Thyroid gland (tissue), 4 donors: ENCODE measurements around the gene MGME1. TPM values are rescaled to one million over a fixed set of nuclear protein-coding genes. Genes with fewer than 3 reads are reported as not detected.

Experiments used
- DNase-seq, 2 donors: peaks; one replicate each; pipeline ENCODE4 v3.0.0-alpha.2; 2019
- H3K27ac ChIP-seq, 3 donors: fragments of 200-600 bp; sonication (generic); 1 replicate in 2 of 3; 2 replicates in 1 of 3; pipeline ENCODE4 v1.5.1; 2016 to 2019; ENCODE audit warnings: mild to moderate bottlenecking in 1 of 3, moderate library complexity in 1 of 3
- H3K27me3 ChIP-seq: fragments of 200-600 bp; sonication (generic); one replicate; pipeline ENCODE4 v1.5.1; 2019
- H3K36me3 ChIP-seq, 2 donors: fragments of 200-600 bp; sonication (generic); one replicate each; pipeline ENCODE4 v1.5.1; 2016 to 2019
- H3K4me1 ChIP-seq, 2 donors: fragments of 200-600 bp; sonication (generic); one replicate each; pipeline ENCODE4 v1.5.1; 2017 to 2019
- H3K4me3 ChIP-seq, 3 donors: fragments of 200-600 bp; sonication (generic); replicated peaks in 1 of 3; 1 replicate in 2 of 3; 2 replicates in 1 of 3; pipeline ENCODE4 v1.5.1; 2016; ENCODE audit warnings: mild to moderate bottlenecking in 1 of 3
- H3K9me3 ChIP-seq: fragments of 200-600 bp; sonication (generic); one replicate; pipeline ENCODE4 v1.5.1; 2017
- CTCF ChIP-seq, 6 experiments: fragments of 200-600 bp in 3 of 6; fragments of 450-650 bp in 3 of 6; sonication (generic) in 3 of 6; IDR thresholded peaks; one replicate each; pipeline ENCODE4 v1.5.1; 2016 to 2019; ENCODE audit warnings: antibody characterized with exemption in 6 of 6, mild to moderate bottlenecking in 2 of 6, inconsistent platforms in 1 of 6, moderate library complexity in 1 of 6
- POLR2A ChIP-seq, 2 donors: fragments of 450-650 bp; IDR thresholded peaks; one replicate each; pipeline ENCODE4 v1.6.1; 2017; ENCODE audit warnings: antibody characterized with exemption in 2 of 2, mild to moderate bottlenecking in 2 of 2, moderate library complexity in 1 of 2
- WGBS, 2 donors: methylation state at CpG; one replicate each; pipeline ENCODE4 v1.1.5; 2017; 5-methylcytosine and 5-hydroxymethylcytosine counted together
- intact Hi-C: fragments of 100-400 bp; cut with DNase I; formaldehyde crosslinking; loops from one replicate; pipeline ENCODE4 v1.15.1; 2023
- total RNA-seq, 4 donors: library from RNA; depleted of rRNA; stranded (reverse); fragments of >200 nt; gene quantifications; one replicate each; pipeline ENCODE4 v1.2.3, GENCODE V29; 2016

The MGME1 gene
- total RNA-seq, 4 donors from 2014 or later: 14.6 to 24.2 (median 16.8) TPM

GRCh38 chr20:17949899-17950298 lies 18.9 kb upstream of the MGME1 start:
- H3K27me3 ChIP-seq: no peaks in the 10 kb centered on the region
- intact Hi-C loops: no loop called here
- no peak for TF ChIP-seq POLR2A (IDR thresholded peaks at IDR 0.05)
- no peak for TF ChIP-seq CTCF (IDR thresholded peaks at IDR 0.05)
- H3K36me3 ChIP-seq: peaks cover 78 to 89% of the 10 kb centered on the region in 2 donors
- no peak for DNase-seq
- no peaks in the 10 kb centered on the region for H3K9me3 ChIP-seq
- no peak overlapping the region for H3K27ac ChIP-seq
- 95 to 97% methylated on average over 4 of the region's 4 CpGs for WGBS, 2 donors
- no peak overlapping the region for H3K4me3 ChIP-seq
- H3K4me1 ChIP-seq: peaks cover 9 to 15% of the 10 kb centered on the region in 2 donors

- Histone ChIP-seq H3K27me3 (no peaks in the 10 kb centered on the region), H3K27ac (no peak overlapping the region), H3K4me1 (peaks cover 16 to 22% of the 10 kb centered on the region in 2 donors), H3K4me3 (no peak overlapping the region), H3K9me3 (no peaks in the 10 kb centered on the region), H3K36me3 (peaks cover 74 to 81% of the 10 kb centered on the region in 2 donors)
- WGBS, 2 donors: 85 to 91% methylated on average over 6 of the region's 6 CpGs
- TF ChIP-seq POLR2A (IDR thresholded peaks at IDR 0.05): no peak
- TF ChIP-seq CTCF (IDR thresholded peaks at IDR 0.05): no peak
- intact Hi-C loops: no loop called here
- no peak for DNase-seq
Measured at GRCh38 chr20:17950670-17951069, 18.1 kb upstream of the MGME1 start.

GRCh38 chr20:17951323-17951722 lies 17.5 kb upstream of the MGME1 start:
- H3K4me1 ChIP-seq: peaks cover 20 to 28% of the 10 kb centered on the region in 2 donors
- no peaks in the 10 kb centered on the region for H3K9me3 ChIP-seq
- H3K4me3 ChIP-seq: no peak overlapping the region
- H3K27me3 ChIP-seq: no peaks in the 10 kb centered on the region
- no peak overlapping the region for H3K27ac ChIP-seq
- DNase-seq: no peak
- peaks cover 67 to 75% of the 10 kb centered on the region in 2 donors for H3K36me3 ChIP-seq
- intact Hi-C loops: no loop called here
- TF ChIP-seq POLR2A (IDR thresholded peaks at IDR 0.05) (no peak), CTCF (IDR thresholded peaks at IDR 0.05) (no peak)
- 90 to 91% methylated on average over 2 of the region's 2 CpGs for WGBS, 2 donors

GRCh38 chr20:17952692-17953684 lies 15.8 kb upstream of the MGME1 start:
- 70 to 77% methylated on average over 8 of the region's 8 CpGs for WGBS, 2 donors
- peaks cover 51 to 60% of the 10 kb centered on the region in 2 donors for H3K36me3 ChIP-seq
- H3K4me3 ChIP-seq: no peak overlapping the region
- H3K9me3 ChIP-seq: no peaks in the 10 kb centered on the region
- H3K27ac ChIP-seq: peak overlapping the region; percentile 11 to 99 (median 23)
- no peak for TF ChIP-seq POLR2A (IDR thresholded peaks at IDR 0.05)
- TF ChIP-seq CTCF (IDR thresholded peaks at IDR 0.05): no peak
- no peaks in the 10 kb centered on the region for H3K27me3 ChIP-seq
- peak; percentile 70 to 71 for DNase-seq
- intact Hi-C loops: no loop called here
- H3K4me1 ChIP-seq: peaks cover 34 to 45% of the 10 kb centered on the region in 2 donors

- DNase-seq: no peak
- no peaks in the 10 kb centered on the region for H3K27me3 ChIP-seq
- peaks cover 42 to 55% of the 10 kb centered on the region in 2 donors for H3K4me1 ChIP-seq
- 87 to 88% methylated on average over 5 of the region's 5 CpGs for WGBS, 2 donors
- H3K27ac ChIP-seq: peak overlapping the region in 2 of 3 donors; percentile 11 to 99
- H3K36me3 ChIP-seq: peaks cover 41 to 50% of the 10 kb centered on the region in 2 donors
- H3K9me3 ChIP-seq: no peaks in the 10 kb centered on the region
- intact Hi-C loops: no loop called here
- no peak for TF ChIP-seq CTCF (IDR thresholded peaks at IDR 0.05)
- no peak for TF ChIP-seq POLR2A (IDR thresholded peaks at IDR 0.05)
- H3K4me3 ChIP-seq: no peak overlapping the region
Measured at GRCh38 chr20:17953935-17954334, 14.9 kb upstream of the MGME1 start.
